GM23248 (cell line): ENCODE results near the gene ATP9A.

Experiments
- EZH2 ChIP-seq: fragments of 200-600 bp; sonication (generic); IDR thresholded peaks from 2 replicates; pipeline ENCODE4 v1.6.1; 2018; ENCODE audit warnings: antibody characterized with exemption, mild to moderate bottlenecking; ENCODE audit not compliant: insufficient read depth, poor library complexity, severe bottlenecking
- EZH2phosphoT487 ChIP-seq: fragments of 200-600 bp; sonication (generic); IDR thresholded peaks from 2 replicates; pipeline ENCODE4 v1.6.1; 2018; ENCODE audit warnings: antibody characterized with exemption, moderate library complexity, mild to moderate bottlenecking, low read depth; ENCODE audit not compliant: insufficient read depth

GRCh38 chr20:51563174-51563485 is 205.1 kb downstream of the ATP9A start:
- TF ChIP-seq EZH2phosphoT487 (no peak), EZH2 (no peak)
